Astrocyte (in vitro differentiated cells and primary cell): ENCODE measurements around the gene C1orf53.
A peak's percentile ranks its signal among the peaks of the same experiment; 100 is the strongest.

Experiments used
- EZH2 ChIP-seq: IDR thresholded peaks from 2 replicates; pipeline ENCODE4 v1.6.1; 2012; ENCODE audit warnings: mild to moderate bottlenecking, low read length, inconsistent platforms; ENCODE audit not compliant: insufficient read depth
- TF ChIP-seq, protein P1 (sequence below): IDR thresholded peaks from 2 replicates; pipeline ENCODE4 v1.5.1; 2011; ENCODE audit warnings: low read depth, mild to moderate bottlenecking, inconsistent platforms, low read length, moderate library complexity; ENCODE audit not compliant: insufficient read depth

DNA sequence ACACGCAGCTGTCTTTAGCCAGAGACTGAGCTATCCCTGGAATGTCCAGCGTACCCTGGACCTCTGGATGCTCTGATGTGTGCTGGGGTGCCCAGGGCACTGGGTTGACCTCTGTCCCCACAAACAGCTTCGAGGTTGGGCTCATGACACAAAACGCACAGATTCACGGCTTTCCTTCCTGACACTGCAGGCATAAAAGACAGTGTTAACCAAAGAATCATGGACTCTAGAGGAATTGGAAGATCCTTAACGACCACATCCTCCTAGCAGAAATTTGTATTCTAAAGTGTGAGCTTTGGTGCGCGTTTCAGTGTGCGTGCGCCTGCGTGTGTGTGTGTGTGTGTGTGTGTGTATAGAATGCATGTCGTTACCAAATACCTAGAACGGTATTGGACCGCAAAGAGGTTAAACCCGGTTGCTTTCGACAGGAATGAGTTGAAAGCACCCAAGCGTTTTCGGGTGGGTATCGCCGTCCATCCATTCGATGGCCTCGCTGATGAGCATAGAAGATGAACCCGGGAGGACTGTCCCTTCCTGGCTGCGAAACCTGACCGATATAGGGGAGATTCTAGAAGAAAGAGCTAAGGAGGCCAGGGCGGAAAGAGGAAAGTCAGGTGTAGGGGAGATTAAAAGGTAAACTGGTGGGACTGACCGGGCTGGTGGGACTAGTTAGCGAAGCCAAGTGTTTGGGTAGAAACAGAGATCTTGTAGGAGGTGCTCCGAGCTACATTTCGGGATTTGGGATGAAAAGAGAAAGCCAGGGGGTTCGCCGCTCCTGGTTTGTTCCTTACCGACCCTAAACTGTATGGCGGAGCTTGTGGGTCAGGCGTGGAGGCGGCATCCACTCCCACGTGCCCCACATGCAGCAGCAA lies 7.9 kb downstream of the C1orf53 start:
- TF ChIP-seq, protein P1, sequence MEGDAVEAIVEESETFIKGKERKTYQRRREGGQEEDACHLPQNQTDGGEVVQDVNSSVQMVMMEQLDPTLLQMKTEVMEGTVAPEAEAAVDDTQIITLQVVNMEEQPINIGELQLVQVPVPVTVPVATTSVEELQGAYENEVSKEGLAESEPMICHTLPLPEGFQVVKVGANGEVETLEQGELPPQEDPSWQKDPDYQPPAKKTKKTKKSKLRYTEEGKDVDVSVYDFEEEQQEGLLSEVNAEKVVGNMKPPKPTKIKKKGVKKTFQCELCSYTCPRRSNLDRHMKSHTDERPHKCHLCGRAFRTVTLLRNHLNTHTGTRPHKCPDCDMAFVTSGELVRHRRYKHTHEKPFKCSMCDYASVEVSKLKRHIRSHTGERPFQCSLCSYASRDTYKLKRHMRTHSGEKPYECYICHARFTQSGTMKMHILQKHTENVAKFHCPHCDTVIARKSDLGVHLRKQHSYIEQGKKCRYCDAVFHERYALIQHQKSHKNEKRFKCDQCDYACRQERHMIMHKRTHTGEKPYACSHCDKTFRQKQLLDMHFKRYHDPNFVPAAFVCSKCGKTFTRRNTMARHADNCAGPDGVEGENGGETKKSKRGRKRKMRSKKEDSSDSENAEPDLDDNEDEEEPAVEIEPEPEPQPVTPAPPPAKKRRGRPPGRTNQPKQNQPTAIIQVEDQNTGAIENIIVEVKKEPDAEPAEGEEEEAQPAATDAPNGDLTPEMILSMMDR = no peak
- peak; percentile 47 for TF ChIP-seq EZH2
